Measurements from ENCODE around the gene CCDC87. TPM values are rescaled to one million over a fixed set of nuclear protein-coding genes. Genes with fewer than 3 reads are reported as not detected.
A peak's percentile ranks its signal among the peaks of the same experiment; 100 is the strongest.

CCDC87 gene
- total and polyA plus RNA-seq, 2 of the 8 experiments (the other 6 are each of a cell fraction or from before 2014, with no cell fraction given), result 0.32 to 0.99 TPM

DNA sequence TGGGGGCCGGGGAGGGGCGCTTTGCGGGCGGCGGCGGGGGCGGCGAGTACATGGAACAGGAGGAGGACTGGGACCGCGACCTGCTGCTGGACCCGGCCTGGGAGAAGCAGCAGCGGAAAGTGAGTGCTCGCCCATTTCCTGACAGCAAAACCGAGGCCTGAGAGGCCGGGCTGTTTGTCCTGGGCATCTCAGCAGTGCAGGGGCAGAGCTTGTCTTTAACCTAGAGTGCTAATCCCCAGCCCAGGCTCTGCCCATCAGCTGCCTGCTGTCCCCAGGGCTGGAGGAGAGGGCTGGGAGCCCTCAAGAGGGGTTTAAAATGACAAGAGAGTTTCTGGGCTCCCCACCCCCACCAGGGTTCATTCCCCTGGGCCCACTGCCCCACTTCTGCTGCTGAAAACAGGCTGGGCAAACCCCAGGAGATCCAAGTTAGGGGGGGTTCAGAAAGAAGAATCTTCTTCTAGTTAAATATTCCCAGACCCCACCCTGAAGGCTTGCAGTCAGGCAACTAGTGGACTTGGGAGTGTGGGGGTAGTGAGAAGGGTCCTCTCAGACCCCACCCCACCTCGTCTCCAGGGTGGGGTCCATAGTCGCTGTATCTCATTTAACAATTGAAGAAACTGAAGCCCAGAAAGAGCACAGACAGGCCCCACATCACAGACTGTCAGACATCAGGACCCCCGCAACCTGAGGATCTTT is 45.7 kb downstream of the CCDC87 start:
- peak overlapping the region; percentile 21 for H3K56ac ChIP-seq (replicated peaks; ENCODE audit: insufficient read length, low read depth, low read length)
- H2BK5ac ChIP-seq (ENCODE audit: low read depth, low read length), result no peak overlapping the region
- ChIA-PET POLR2A (ENCODE audit: partially characterized antibody) (interaction anchor here (0.8 to 7.9 kb wide), 18 partner anchors 9 to 297 kb away, joined by 3 to 54 read pairs (median 7); partner anchors contain the start of genes CTSF, DPP3, NPAS4 and RBM14), CTCF (ENCODE audit: partially characterized antibody) (interaction anchor here (0.7 to 2.4 kb wide), 6 partner anchors 15 to 115 kb away, joined by 3 to 6 read pairs (median 4); no protein-coding TSS in a partner anchor)
- H3K27me3 ChIP-seq (replicated peaks in 1 of 4; ENCODE audit: control insufficient read depth in 3 of 4, extremely low read depth in 1 of 4, insufficient read depth in 3 of 4, low read length in 3 of 4), result no peaks in the 10 kb centered on the region
- DNase-seq (ENCODE audit: low read depth in 1 of 2, low spot score in 2 of 2) (peak in 1 of 2 experiments; percentile 75), FAIRE-seq (no peak)
- peak overlapping the region; percentile 57 for H3K18ac ChIP-seq (ENCODE audit: extremely low read depth, low read length)
- H2BK12ac ChIP-seq (ENCODE audit: low read depth, low read length), result no peak overlapping the region
- H3K4me1 ChIP-seq (replicated peaks in 1 of 4; ENCODE audit: control insufficient read depth in 3 of 4, insufficient read depth in 4 of 4, low read length in 3 of 4), result peaks cover 0 to 17% (median 11%) of the 10 kb centered on the region in 4 experiments; a peak in 6 of 7 replicates
- peak overlapping the region; percentile 38 for H4K91ac ChIP-seq (replicated peaks; ENCODE audit: insufficient read length, low read length)
- TF ChIP-seq EGR1 (IDR thresholded peaks at IDR 0.05; ENCODE audit: borderline replicate concordance, low read depth, low read length), result no peak
- TF ChIP-seq BRCA1 (IDR thresholded peaks at IDR 0.05; ENCODE audit: low read depth, low read length), result no peak
- TF ChIP-seq RBBP5 (IDR thresholded peaks at IDR 0.05; ENCODE audit: borderline replicate concordance, low read depth, low read length), result 0 out of 2 replicates have a peak, but pooled peaks have one; percentile 15
- 19% methylated on average over 4 of the region's 18 CpGs; no CpG with 5 or more reads in 1 of the 2 experiments for WGBS, 2 experiments (ENCODE audit: extremely low coverage in 1 of 2, insufficient coverage in 1 of 2, insufficient read length in 1 of 2, insufficient replicate concordance in 2 of 2, low coverage in 1 of 2, low lambda C conversion rate in 2 of 2, missing lambda C conversion rate in 1 of 2)
- H3K23ac ChIP-seq (ENCODE audit: insufficient read length), result no peak overlapping the region
- H3K36me3 ChIP-seq (ENCODE audit: control insufficient read depth in 2 of 4, insufficient read depth in 4 of 4, low read length in 3 of 4), result 0 out of 8 replicates have a peak, but pooled peaks cover 0 to 4% (median 0%) of the 10 kb centered on the region in 4 experiments
- H3K4ac ChIP-seq (replicated peaks; ENCODE audit: insufficient read length, low read depth, low read length), result peak overlapping the region; percentile 22
- peaks cover 3% of the 10 kb centered on the region; the same call in 1 of the 2 replicates for H3K23me2 ChIP-seq (ENCODE audit: low read depth, low read length)
- H3K9me3 ChIP-seq (ENCODE audit: insufficient read depth in 2 of 2, low read depth in 1 of 2, low read length in 1 of 2), result no peaks in the 10 kb centered on the region
- peaks cover 0 to 2% of the 10 kb centered on the region in 2 experiments for H4K20me1 ChIP-seq (replicated peaks in 1 of 2; ENCODE audit: control insufficient read depth in 1 of 2, insufficient read depth in 2 of 2, low read length in 2 of 2)
- no peak overlapping the region for H4K5ac ChIP-seq (ENCODE audit: insufficient read length, low read depth, low read length)
- peak overlapping the region in 1 of 4 experiments; percentile 13; a peak in 3 of 7 replicates for H3K9ac ChIP-seq (replicated peaks in 1 of 4; ENCODE audit: extremely low read depth in 1 of 4, low read depth in 3 of 4, low read length in 3 of 4)
- H2AFZ ChIP-seq (ENCODE audit: low read length), result no peak overlapping the region
- no peak overlapping the region for H3K27ac ChIP-seq (ENCODE audit: low read depth, low read length)
- H2BK20ac ChIP-seq (ENCODE audit: low read length), result no peak overlapping the region
- H2BK15ac ChIP-seq (ENCODE audit: low read length), result no peak overlapping the region
- H3K14ac ChIP-seq (ENCODE audit: insufficient read length), result no peak overlapping the region
- H3K4me3 ChIP-seq (ENCODE audit: extremely low read depth in 1 of 4, insufficient read depth in 2 of 4, low read depth in 3 of 4, low read length in 4 of 4), result peak overlapping the region; percentile 71 to 84 (median 79)
- H3K79me1 ChIP-seq (ENCODE audit: low read depth, low read length), result peaks cover 5% of the 10 kb centered on the region; the same call in 1 of the 2 replicates
- H3K4me2 ChIP-seq (ENCODE audit: insufficient read depth in 1 of 2, low read depth in 2 of 2, low read length in 2 of 2), result peak overlapping the region; percentile 50 to 72
- no peak overlapping the region for H2BK120ac ChIP-seq (replicated peaks; ENCODE audit: low read depth, low read length)
- H3K79me2 ChIP-seq (ENCODE audit: control insufficient read depth in 1 of 2, insufficient read depth in 2 of 2, low read length in 2 of 2), result no peaks in the 10 kb centered on the region; a peak in 1 of 4 replicates
- peak overlapping the region; percentile 9; the same call in 1 of the 2 replicates for H4K8ac ChIP-seq (ENCODE audit: extremely low read depth, insufficient read depth, low read length)
- no peak overlapping the region for H2AK5ac ChIP-seq (ENCODE audit: low read depth, low read length)
